ENCODE data around the gene VIM.

Gene VIM

DNA sequence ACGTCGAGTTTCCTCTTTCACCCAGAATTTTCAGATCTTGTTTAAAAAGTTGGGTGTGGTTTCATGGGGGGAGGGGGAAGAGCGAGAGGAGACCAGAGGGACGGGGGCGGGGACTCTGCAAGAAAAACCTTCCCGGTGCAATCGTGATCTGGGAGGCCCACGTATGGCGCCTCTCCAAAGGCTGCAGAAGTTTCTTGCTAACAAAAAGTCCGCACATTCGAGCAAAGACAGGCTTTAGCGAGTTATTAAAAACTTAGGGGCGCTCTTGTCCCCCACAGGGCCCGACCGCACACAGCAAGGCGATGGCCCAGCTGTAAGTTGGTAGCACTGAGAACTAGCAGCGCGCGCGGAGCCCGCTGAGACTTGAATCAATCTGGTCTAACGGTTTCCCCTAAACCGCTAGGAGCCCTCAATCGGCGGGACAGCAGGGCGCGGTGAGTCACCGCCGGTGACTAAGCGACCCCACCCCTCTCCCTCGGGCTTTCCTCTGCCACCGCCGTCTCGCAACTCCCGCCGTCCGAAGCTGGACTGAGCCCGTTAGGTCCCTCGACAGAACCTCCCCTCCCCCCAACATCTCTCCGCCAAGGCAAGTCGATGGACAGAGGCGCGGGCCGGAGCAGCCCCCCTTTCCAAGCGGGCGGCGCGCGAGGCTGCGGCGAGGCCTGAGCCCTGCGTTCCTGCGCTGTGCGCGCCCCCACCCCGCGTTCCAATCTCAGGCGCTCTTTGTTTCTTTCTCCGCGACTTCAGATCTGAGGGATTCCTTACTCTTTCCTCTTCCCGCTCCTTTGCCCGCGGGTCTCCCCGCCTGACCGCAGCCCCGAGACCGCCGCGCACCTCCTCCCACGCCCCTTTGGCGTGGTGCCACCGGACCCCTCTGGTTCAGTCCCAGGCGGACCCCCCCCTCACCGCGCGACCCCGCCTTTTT lies at the start of gene VIM:
TSS of gene VIM (plus strand) at position 151 of the 925 bp plus-strand sequence. CDS start 1,182 bp downstream, outside the sequence.
- peak; percentile 96 for DNase-seq (ENCODE audit: low read depth)
- TF ChIP-seq, protein P1, sequence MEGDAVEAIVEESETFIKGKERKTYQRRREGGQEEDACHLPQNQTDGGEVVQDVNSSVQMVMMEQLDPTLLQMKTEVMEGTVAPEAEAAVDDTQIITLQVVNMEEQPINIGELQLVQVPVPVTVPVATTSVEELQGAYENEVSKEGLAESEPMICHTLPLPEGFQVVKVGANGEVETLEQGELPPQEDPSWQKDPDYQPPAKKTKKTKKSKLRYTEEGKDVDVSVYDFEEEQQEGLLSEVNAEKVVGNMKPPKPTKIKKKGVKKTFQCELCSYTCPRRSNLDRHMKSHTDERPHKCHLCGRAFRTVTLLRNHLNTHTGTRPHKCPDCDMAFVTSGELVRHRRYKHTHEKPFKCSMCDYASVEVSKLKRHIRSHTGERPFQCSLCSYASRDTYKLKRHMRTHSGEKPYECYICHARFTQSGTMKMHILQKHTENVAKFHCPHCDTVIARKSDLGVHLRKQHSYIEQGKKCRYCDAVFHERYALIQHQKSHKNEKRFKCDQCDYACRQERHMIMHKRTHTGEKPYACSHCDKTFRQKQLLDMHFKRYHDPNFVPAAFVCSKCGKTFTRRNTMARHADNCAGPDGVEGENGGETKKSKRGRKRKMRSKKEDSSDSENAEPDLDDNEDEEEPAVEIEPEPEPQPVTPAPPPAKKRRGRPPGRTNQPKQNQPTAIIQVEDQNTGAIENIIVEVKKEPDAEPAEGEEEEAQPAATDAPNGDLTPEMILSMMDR (conservative IDR thresholded peaks at IDR 0.05; ENCODE audit: low read depth, low read length) = no peak
- peak within 1 kb of the TSS; percentile 98 for H3K4me3 ChIP-seq (ENCODE audit: low read depth, low read length)

- TF ChIP-seq, protein P1 (conservative IDR thresholded peaks at IDR 0.05; ENCODE audit: low read depth, low read length) = no peak
- DNase-seq (ENCODE audit: low read depth) = peak; percentile 75
- H3K4me3 ChIP-seq (ENCODE audit: low read depth, low read length) = no peak overlapping the region
Measured at GRCh38 chr10:17179002-17179401, 49.0 kb upstream of the VIM start.

DNA sequence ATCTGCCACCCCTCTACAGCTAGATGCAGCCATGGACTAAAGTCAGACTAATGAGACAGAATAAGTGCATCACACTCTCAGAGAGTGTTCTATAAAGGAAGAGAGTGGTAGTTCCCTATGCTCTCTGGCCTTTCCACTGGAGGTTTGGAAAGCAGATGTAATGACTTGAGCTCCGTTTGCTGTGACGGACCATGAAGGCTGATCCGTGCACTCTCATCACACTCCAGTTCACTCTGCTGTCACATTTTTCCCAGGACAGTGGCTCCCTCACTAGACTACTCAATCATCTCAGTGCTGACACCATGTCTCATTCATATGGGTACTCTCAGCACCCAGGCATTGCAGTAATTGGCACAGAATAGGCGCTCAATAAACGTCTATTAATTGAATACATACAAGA lies 46.9 kb upstream of the VIM start:
- H3K4me3 ChIP-seq (ENCODE audit: low read depth, low read length) = no peak overlapping the region
- DNase-seq (ENCODE audit: low read depth) = no peak
- TF ChIP-seq, protein P1 (conservative IDR thresholded peaks at IDR 0.05; ENCODE audit: low read depth, low read length) = no peak

DNA sequence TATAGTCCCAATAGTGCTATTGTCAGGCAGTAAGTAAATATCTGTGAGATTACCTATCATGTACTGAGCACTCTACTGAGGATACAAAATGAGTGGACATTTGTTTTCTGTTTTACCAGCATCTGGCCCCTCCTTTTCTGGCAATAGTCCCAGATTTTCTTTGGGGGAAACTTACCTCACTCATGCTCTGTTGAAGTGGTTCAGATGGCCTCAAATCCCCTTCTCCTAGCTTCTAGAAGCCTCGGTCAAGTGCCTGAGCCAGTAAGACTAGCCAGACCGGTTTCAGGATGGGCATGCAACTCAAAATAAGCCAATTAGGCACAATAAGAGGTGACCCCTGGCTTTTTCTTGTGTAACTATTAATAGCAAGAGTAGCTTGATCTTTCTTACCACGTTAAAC lies 46.3 kb upstream of the VIM start:
- TF ChIP-seq, protein P1 (conservative IDR thresholded peaks at IDR 0.05; ENCODE audit: low read depth, low read length) = no peak
- H3K4me3 ChIP-seq (ENCODE audit: low read depth, low read length) = no peak overlapping the region
- peak; percentile 33 for DNase-seq (ENCODE audit: low read depth)

GRCh38 chr10:17183110-17183509 lies 44.9 kb upstream of the VIM start:
- DNase-seq (ENCODE audit: low read depth) = peak; percentile 25
- TF ChIP-seq, protein P1 (conservative IDR thresholded peaks at IDR 0.05; ENCODE audit: low read depth, low read length) = peak; percentile 57
- H3K4me3 ChIP-seq (ENCODE audit: low read depth, low read length) = no peak overlapping the region

- no peak overlapping the region for H3K4me3 ChIP-seq (ENCODE audit: low read depth, low read length)
- DNase-seq (ENCODE audit: low read depth) = no peak
- TF ChIP-seq, protein P1 (conservative IDR thresholded peaks at IDR 0.05; ENCODE audit: low read depth, low read length) = no peak
Measured at GRCh38 chr10:17185873-17186272, 42.2 kb upstream of the VIM start.

All from choroid plexus epithelial cell (primary cell).